ENCODE measurements around the gene SUSD4. TPM values are rescaled to one million over a fixed set of nuclear protein-coding genes. Genes with fewer than 3 reads are reported as not detected.

SUSD4 gene
- total RNA-seq, 1 experiment from 2014 or later: 3.2 TPM

DNA sequence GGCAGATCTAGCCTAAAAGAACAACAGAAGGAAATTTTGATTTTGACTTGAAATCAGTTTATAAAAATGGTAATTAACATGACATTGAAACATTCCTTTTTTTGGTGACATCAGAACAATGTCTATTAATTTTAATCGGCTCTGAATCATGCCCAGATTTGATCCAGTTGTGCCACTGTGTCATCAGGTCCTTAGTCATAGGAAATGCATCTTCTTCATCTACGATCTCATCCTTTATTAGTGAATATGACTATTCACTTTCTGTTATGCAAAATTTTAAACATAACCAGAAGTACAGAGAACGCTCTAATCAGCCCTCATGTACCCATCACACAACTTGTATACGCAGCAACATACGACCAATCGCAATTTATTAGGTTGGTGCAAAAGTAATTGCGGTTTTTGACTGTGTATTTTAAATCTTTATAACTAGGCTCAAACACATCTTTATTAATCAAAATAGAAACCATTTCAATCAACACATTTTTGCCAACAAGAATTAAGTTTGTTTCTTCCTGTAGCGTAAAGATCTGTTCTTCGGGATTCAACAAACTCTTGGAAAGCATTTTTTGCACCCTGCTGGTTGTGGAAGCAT is 180.6 kb downstream of the SUSD4 start:
- ChIA-PET POLR2A (ENCODE audit: unreplicated experiment) (interaction anchor here (0.7 kb wide), 1 partner anchor 42 kb away, joined by 4 read pairs; no protein-coding TSS in a partner anchor), CTCF (no interaction called here)
- Histone ChIP-seq H4K20me1 (ENCODE audit: insufficient read depth) (no peaks in the 10 kb centered on the region), H3K4me3 (no peak overlapping the region), H3K9me2 (ENCODE audit: insufficient read depth) (no peaks in the 10 kb centered on the region), H3K9me3 (ENCODE audit: insufficient read depth, low read depth) (no peaks in the 10 kb centered on the region), H3F3A (ENCODE audit: insufficient read depth, low read depth) (peaks cover 13% of the 10 kb centered on the region; the same call in 1 of the 2 replicates), H3K79me2 (ENCODE audit: low read depth) (no peaks in the 10 kb centered on the region), H3K4me1 (replicated peaks; ENCODE audit: insufficient read depth) (peaks cover 26% of the 10 kb centered on the region), H3K27me3 (ENCODE audit: insufficient read depth, low read depth) (no peaks in the 10 kb centered on the region), H2AFZ (no peak overlapping the region), H3K36me3 (ENCODE audit: low read depth) (no peaks in the 10 kb centered on the region), H3K4me2 (no peak overlapping the region), H3K27ac (no peak overlapping the region)
- no peak for DNase-seq
- TF ChIP-seq, protein P1, sequence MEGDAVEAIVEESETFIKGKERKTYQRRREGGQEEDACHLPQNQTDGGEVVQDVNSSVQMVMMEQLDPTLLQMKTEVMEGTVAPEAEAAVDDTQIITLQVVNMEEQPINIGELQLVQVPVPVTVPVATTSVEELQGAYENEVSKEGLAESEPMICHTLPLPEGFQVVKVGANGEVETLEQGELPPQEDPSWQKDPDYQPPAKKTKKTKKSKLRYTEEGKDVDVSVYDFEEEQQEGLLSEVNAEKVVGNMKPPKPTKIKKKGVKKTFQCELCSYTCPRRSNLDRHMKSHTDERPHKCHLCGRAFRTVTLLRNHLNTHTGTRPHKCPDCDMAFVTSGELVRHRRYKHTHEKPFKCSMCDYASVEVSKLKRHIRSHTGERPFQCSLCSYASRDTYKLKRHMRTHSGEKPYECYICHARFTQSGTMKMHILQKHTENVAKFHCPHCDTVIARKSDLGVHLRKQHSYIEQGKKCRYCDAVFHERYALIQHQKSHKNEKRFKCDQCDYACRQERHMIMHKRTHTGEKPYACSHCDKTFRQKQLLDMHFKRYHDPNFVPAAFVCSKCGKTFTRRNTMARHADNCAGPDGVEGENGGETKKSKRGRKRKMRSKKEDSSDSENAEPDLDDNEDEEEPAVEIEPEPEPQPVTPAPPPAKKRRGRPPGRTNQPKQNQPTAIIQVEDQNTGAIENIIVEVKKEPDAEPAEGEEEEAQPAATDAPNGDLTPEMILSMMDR (conservative IDR thresholded peaks at IDR 0.05): no peak
- TF ChIP-seq EZH2 (IDR thresholded peaks at IDR 0.05; ENCODE audit: low read depth): no peak
- intact Hi-C loops (cut with micrococcal nuclease; ENCODE audit: unreplicated experiment): loop anchor here (10.0 kb wide), 1 partner anchor 51 kb away; no protein-coding TSS in a partner anchor
- BruUV-seq (replicated peaks): no TSS peak

DNA sequence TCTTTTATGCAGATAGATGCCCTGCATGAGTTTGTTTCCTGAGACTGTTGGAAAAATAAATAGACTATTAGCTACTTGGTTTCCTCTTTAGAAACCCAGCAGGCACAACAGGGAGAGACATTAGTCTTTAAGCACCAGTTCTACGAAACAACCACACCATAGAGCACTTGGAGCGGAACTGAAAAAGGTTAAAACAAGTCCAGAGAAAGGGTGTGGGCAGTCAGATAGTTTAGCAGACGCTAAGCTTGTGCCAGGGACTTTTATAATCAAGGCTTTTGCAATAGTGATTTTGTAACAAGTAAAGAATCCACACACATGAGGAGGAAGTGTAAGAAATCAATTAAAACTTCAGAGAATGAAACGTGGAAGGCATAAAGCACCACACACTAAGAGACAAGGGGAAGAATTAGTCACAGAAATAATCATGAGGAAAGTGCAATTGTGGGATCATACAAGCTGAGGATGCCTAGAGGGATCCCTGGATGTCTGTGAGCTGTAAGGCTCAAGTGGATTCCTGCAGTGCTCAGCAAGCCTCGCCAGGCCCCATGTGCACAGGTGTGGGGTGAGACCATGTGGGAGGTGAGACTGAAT is 183.2 kb downstream of the SUSD4 start:
- peak overlapping the region; percentile 58 for H3K4me2 ChIP-seq
- H3K9me3 ChIP-seq (ENCODE audit: insufficient read depth, low read depth): no peaks in the 10 kb centered on the region
- TF ChIP-seq, protein P1 (conservative IDR thresholded peaks at IDR 0.05): no peak
- TF ChIP-seq EZH2 (IDR thresholded peaks at IDR 0.05; ENCODE audit: low read depth): no peak
- H4K20me1 ChIP-seq (ENCODE audit: insufficient read depth): no peaks in the 10 kb centered on the region
- H3F3A ChIP-seq (ENCODE audit: insufficient read depth, low read depth): peaks cover 13% of the 10 kb centered on the region; the same call in 1 of the 2 replicates
- peak in 1 of 2 experiments; percentile 94 for DNase-seq
- H3K36me3 ChIP-seq (ENCODE audit: low read depth): no peaks in the 10 kb centered on the region
- intact Hi-C loops (cut with micrococcal nuclease; ENCODE audit: unreplicated experiment): loop anchor here (10.0 kb wide), 1 partner anchor 54 kb away; no protein-coding TSS in a partner anchor
- no peaks in the 10 kb centered on the region for H3K27me3 ChIP-seq (ENCODE audit: insufficient read depth, low read depth)
- H3K4me3 ChIP-seq: no peak overlapping the region
- H2AFZ ChIP-seq: no peak overlapping the region
- ChIA-PET CTCF (interaction anchor here (0.6 to 1.1 kb wide), 2 partner anchors 57 to 189 kb away, joined by 4 to 5 read pairs; no protein-coding TSS in a partner anchor), POLR2A (ENCODE audit: unreplicated experiment) (interaction anchor here (0.5 kb wide), 1 partner anchor 1463 kb away, joined by 16 read pairs; no protein-coding TSS in a partner anchor)
- no peaks in the 10 kb centered on the region for H3K79me2 ChIP-seq (ENCODE audit: low read depth)
- H3K4me1 ChIP-seq (replicated peaks; ENCODE audit: insufficient read depth): peaks cover 36% of the 10 kb centered on the region
- BruUV-seq (replicated peaks): no TSS peak
- peak overlapping the region; percentile 68 for H3K27ac ChIP-seq
- no peaks in the 10 kb centered on the region for H3K9me2 ChIP-seq (ENCODE audit: insufficient read depth)

DNA sequence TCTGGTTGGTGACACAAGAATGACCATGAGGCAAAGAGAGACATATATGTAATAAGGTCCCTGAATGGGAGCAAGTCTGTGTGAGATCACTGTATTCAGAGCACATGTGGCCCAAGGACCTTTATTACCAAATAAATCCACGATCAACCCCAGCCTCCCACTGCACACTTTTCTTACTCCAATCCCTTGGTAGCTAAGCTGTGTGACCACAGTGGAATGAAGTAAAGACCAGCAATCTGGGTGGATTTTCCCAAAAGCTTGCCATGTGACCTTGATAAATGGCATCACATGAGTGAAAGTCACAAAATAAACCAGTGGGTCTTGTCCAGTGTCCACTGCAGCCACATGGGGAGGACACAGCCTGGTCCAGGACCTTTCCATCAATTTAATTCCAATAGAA is 184.2 kb downstream of the SUSD4 start:
- Histone ChIP-seq H3K4me2 (no peak overlapping the region), H4K20me1 (ENCODE audit: insufficient read depth) (no peaks in the 10 kb centered on the region), H3F3A (ENCODE audit: insufficient read depth, low read depth) (peaks cover 13% of the 10 kb centered on the region; the same call in 1 of the 2 replicates), H3K9me2 (ENCODE audit: insufficient read depth) (no peaks in the 10 kb centered on the region), H3K4me1 (replicated peaks; ENCODE audit: insufficient read depth) (peaks cover 36% of the 10 kb centered on the region), H3K27ac (peak overlapping the region; percentile 68; the same call in 1 of the 2 replicates), H2AFZ (no peak overlapping the region), H3K4me3 (no peak overlapping the region), H3K79me2 (ENCODE audit: low read depth) (no peaks in the 10 kb centered on the region), H3K9me3 (ENCODE audit: insufficient read depth, low read depth) (no peaks in the 10 kb centered on the region), H3K36me3 (ENCODE audit: low read depth) (no peaks in the 10 kb centered on the region), H3K27me3 (ENCODE audit: insufficient read depth, low read depth) (no peaks in the 10 kb centered on the region)
- POLR2A ChIA-PET (ENCODE audit: unreplicated experiment): no interaction called here
- TF ChIP-seq EZH2 (IDR thresholded peaks at IDR 0.05; ENCODE audit: low read depth): no peak
- TF ChIP-seq, protein P1 (conservative IDR thresholded peaks at IDR 0.05): no peak
- intact Hi-C loops (cut with micrococcal nuclease; ENCODE audit: unreplicated experiment): loop anchor here (5.0 to 10.0 kb wide), 2 partner anchors 37 to 55 kb away; partner anchors contain the start of gene TLR5
- CTCF ChIA-PET: no interaction called here
- BruUV-seq (replicated peaks): no TSS peak
- no peak for DNase-seq

Data from PC-9 (cell line).